ENCODE data around the gene KCNT2.

DNA sequence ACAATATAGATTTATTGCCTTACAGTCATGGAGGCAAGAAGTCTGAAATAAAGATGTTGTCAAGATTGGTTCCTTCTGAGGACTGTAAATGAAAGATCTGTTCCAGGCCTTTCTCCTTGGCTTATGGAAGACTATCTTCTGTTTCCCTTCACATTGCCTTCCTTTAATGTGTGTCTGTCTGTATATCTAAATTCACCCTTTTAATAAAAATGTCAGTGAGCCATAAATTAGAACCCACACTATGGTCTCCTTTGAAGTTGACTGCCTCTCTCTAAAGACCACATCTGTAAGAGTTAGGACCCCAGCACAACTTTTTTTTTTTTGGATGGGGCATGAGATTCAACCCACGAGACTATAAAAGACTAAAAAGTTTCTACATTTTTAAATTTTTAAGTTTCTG lies 305.8 kb downstream of the KCNT2 start:
- TF ChIP-seq, protein P1, sequence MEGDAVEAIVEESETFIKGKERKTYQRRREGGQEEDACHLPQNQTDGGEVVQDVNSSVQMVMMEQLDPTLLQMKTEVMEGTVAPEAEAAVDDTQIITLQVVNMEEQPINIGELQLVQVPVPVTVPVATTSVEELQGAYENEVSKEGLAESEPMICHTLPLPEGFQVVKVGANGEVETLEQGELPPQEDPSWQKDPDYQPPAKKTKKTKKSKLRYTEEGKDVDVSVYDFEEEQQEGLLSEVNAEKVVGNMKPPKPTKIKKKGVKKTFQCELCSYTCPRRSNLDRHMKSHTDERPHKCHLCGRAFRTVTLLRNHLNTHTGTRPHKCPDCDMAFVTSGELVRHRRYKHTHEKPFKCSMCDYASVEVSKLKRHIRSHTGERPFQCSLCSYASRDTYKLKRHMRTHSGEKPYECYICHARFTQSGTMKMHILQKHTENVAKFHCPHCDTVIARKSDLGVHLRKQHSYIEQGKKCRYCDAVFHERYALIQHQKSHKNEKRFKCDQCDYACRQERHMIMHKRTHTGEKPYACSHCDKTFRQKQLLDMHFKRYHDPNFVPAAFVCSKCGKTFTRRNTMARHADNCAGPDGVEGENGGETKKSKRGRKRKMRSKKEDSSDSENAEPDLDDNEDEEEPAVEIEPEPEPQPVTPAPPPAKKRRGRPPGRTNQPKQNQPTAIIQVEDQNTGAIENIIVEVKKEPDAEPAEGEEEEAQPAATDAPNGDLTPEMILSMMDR (IDR thresholded peaks at IDR 0.05) = no peak
- TF ChIP-seq POLR2A (IDR thresholded peaks at IDR 0.05) (no peak), POLR2AphosphoS5 (IDR thresholded peaks at IDR 0.05) (no peak), EP300 (IDR thresholded peaks at IDR 0.05) (no peak)
